Heart right ventricle (tissue), 16 donors: ENCODE measurements around the gene MAP3K20. TPM values are rescaled to one million over a fixed set of nuclear protein-coding genes. Genes with fewer than 3 reads are reported as not detected.
"Not testable (repeated sequence)": the region's sequence is repeated elsewhere in the genome, so short reads cannot be mapped to it uniquely, and the experiment has no call there.

Experiments
- ATAC-seq, 8 donors: fragments of 200-7000 bp; cut with Tn5 transposase; one replicate each; pipeline ENCODE4 v1.9.1; 2020; ENCODE audit warnings: mild to moderate bottlenecking in 8 of 8, moderate library complexity in 8 of 8, moderate number of reproducible peaks in 1 of 8
- DNase-seq, 2 donors: peaks; one replicate each; pipeline ENCODE4 v3.0.0-alpha.2; 2020
- H3K27ac ChIP-seq, 10 donors: fragments of 200-600 bp; sonication (generic) in 2 of 10; one replicate each; pipeline versions ENCODE4 v1.5.0 to v1.8.0; 2020 to 2022; ENCODE audit warnings: mild to moderate bottlenecking in 3 of 10
- H3K27me3 ChIP-seq, 7 donors: fragments of 200-600 bp; one replicate each; pipeline ENCODE4 v1.8.0; 2021 to 2022; ENCODE audit warnings: mild to moderate bottlenecking in 2 of 7
- H3K36me3 ChIP-seq, 9 donors: fragments of 200-600 bp; sonication (generic) in 1 of 9; one replicate each; pipeline versions ENCODE4 v1.5.0 to v1.8.0; 2020 to 2022; ENCODE audit warnings: mild to moderate bottlenecking in 2 of 9
- H3K4me1 ChIP-seq, 9 donors: fragments of 200-600 bp; sonication (generic) in 1 of 9; one replicate each; pipeline versions ENCODE4 v1.5.0 to v1.8.0; 2020 to 2022; ENCODE audit warnings: mild to moderate bottlenecking in 4 of 9
- H3K4me3 ChIP-seq, 10 donors: fragments of 200-600 bp; sonication (generic) in 2 of 10; one replicate each; pipeline versions ENCODE4 v1.5.0 to v1.8.0; 2020 to 2022; ENCODE audit warnings: mild to moderate bottlenecking in 7 of 10, moderate library complexity in 2 of 10
- H3K9me3 ChIP-seq, 11 donors: fragments of 200-600 bp in 10 of 11; sonication (generic) in 2 of 11; one replicate each; pipeline versions ENCODE4 v1.5.0 to v1.8.0; 2013 to 2022; ENCODE audit warnings: mild to moderate bottlenecking in 2 of 11, control low read depth in 1 of 11, moderate library complexity in 1 of 11
- WGBS, 2 donors: extraction: QIAGEN DNeasy Blood & Tissue Kit; methylation state at CpG; one replicate each; pipeline ENCODE4 v1.1.7; 2013; ENCODE audit warnings: inconsistent platforms in 1 of 2; 5-methylcytosine and 5-hydroxymethylcytosine counted together
- intact Hi-C, 10 donors: fragments of 100-400 bp; cut with DNase I; formaldehyde crosslinking; loops; one replicate each; pipeline versions ENCODE4 v1.11.1 to v1.14.2; 2022
- polyA plus RNA-seq, 2 donors: library from polyadenylated mRNA; stranded (reverse); fragments of 200-250 nt; gene quantifications; one replicate each; pipeline ENCODE4 v1.2.3, GENCODE V29; 2013
- total RNA-seq, 10 donors: library from RNA; stranded (reverse); fragmentation: NEBNext Ultra II Directional in 3 of 10; extraction: Animal tissue kit (Norgen Biotek cat#: 25700) in 3 of 10; gene quantifications; one replicate each; pipeline versions ENCODE4 v1.2.1 to v1.2.4, GENCODE V29; 2021 to 2023
- TF ChIP-seq, protein P1 (sequence below), 9 donors: fragments of 200-600 bp; sonication (generic) in 2 of 9; IDR thresholded peaks; one replicate each; pipeline versions ENCODE4 v1.5.0 to v1.8.0; 2021 to 2022; ENCODE audit warnings: antibody characterized with exemption in 9 of 9, mild to moderate bottlenecking in 5 of 9, moderate library complexity in 1 of 9
- donor health status: Arrhythmogenic right ventricular cardiomyopathy.
- donor health status: ischemic (EF 13 %, LVEDD 7.1; RV severe dilation, severe dysfunction).
- donor health status: healthy with polysubstance abuse.
- donor health status: DM: no; HTN: yes; CAD: no.
- donor health status: DM: no; HTN: no; CAD: no.
- donor health status: ischemic (EF 25% LVEDD 6.9; RV normal size, moderate dysfunction).
- donor health status: ischemic (EF 25% LVEDD 5.7; RV mildly dilated, moderate dysfunction).
- donor health status: healthy.
- donor health status: DM: yes; HTN: yes; CAD: no.
- donor health status: Ischemic cardiomyopathy.
- donor health status: ischemic (EF 35%, LVEDD 5.7; RV mildly dilated, moderate dysfunction).
- donor health status: nonischemic (EF 11% LVEDD 7.7; RV severe dilation, severe dysfunction).
- donor health status: DM: yes; HTN: yes; CAD: no.
- donor health status: PGD.
- donor health status: ischemic (EF 29% LVEDD 5.4; RV normal size, mild dysfunction).
- donor health status: nonischemic (EF 23%, LVEDD 6.1; RV moderate dilation, normal function).

MAP3K20 gene
- total and polyA plus RNA-seq, 12 donors, result 63.2 to 560 (median 420) TPM

GRCh38 chr2:173160618-173161017, 85.0 kb downstream of the MAP3K20 start:
- TF ChIP-seq, protein P1, sequence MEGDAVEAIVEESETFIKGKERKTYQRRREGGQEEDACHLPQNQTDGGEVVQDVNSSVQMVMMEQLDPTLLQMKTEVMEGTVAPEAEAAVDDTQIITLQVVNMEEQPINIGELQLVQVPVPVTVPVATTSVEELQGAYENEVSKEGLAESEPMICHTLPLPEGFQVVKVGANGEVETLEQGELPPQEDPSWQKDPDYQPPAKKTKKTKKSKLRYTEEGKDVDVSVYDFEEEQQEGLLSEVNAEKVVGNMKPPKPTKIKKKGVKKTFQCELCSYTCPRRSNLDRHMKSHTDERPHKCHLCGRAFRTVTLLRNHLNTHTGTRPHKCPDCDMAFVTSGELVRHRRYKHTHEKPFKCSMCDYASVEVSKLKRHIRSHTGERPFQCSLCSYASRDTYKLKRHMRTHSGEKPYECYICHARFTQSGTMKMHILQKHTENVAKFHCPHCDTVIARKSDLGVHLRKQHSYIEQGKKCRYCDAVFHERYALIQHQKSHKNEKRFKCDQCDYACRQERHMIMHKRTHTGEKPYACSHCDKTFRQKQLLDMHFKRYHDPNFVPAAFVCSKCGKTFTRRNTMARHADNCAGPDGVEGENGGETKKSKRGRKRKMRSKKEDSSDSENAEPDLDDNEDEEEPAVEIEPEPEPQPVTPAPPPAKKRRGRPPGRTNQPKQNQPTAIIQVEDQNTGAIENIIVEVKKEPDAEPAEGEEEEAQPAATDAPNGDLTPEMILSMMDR (IDR thresholded peaks at IDR 0.05), result no peak
- Histone ChIP-seq H3K36me3 (peaks cover 0 to 12% (median 0%) of the 10 kb centered on the region in 9 donors), H3K9me3 (peaks cover 0 to 10% (median 0%) of the 10 kb centered on the region in 11 donors), H3K27me3 (no peaks in the 10 kb centered on the region), H3K4me1 (peaks cover 5 to 68% (median 32%) of the 10 kb centered on the region in 9 donors), H3K27ac (peak overlapping the region in 8 of 10 donors; percentile 10 to 89 (median 29)), H3K4me3 (peak overlapping the region in 1 of 10 donors; percentile 13)
- DNase-seq, result no peak
- intact Hi-C loops, result no loop called here
- WGBS, 2 donors, result 50 to 73% methylated on average over 4 of the region's 4 CpGs
- ATAC-seq, result peak in 1 of 8 donors; percentile 23

DNA sequence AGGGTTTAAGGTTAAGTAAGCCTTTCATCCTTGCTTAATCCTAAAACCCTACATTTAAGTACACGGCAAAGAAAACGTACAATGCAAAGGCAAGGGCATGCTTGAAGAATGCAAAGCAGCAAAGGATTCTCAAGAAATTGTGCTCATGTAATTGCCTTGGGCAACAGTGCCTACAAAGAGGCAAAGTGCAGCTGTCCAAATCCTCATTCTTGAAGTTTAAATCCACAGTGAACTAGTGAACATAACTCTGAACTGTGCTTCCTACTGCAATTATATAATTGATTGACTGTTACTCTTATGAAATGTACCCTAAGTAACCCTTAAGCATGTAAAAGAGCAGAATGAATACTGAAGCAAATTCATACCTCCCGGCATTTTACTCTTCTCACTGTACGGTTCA, 85.4 kb downstream of the MAP3K20 start:
- peak overlapping the region in 5 of 10 donors; percentile 16 to 89 (median 37) for H3K27ac ChIP-seq
- H3K9me3 ChIP-seq, result peaks cover 0 to 10% (median 0%) of the 10 kb centered on the region in 11 donors
- H3K36me3 ChIP-seq, result peaks cover 0 to 12% (median 0%) of the 10 kb centered on the region in 9 donors
- no peaks in the 10 kb centered on the region for H3K27me3 ChIP-seq
- peak in 1 of 8 donors; percentile 17 for ATAC-seq
- intact Hi-C loops, result no loop called here
- peak overlapping the region in 1 of 10 donors; percentile 13 for H3K4me3 ChIP-seq
- H3K4me1 ChIP-seq, result peaks cover 5 to 67% (median 32%) of the 10 kb centered on the region in 9 donors
- no peak for DNase-seq
- TF ChIP-seq, protein P1 (IDR thresholded peaks at IDR 0.05), result no peak
- 88 to 91% methylated on average over 4 of the region's 4 CpGs for WGBS, 2 donors

DNA sequence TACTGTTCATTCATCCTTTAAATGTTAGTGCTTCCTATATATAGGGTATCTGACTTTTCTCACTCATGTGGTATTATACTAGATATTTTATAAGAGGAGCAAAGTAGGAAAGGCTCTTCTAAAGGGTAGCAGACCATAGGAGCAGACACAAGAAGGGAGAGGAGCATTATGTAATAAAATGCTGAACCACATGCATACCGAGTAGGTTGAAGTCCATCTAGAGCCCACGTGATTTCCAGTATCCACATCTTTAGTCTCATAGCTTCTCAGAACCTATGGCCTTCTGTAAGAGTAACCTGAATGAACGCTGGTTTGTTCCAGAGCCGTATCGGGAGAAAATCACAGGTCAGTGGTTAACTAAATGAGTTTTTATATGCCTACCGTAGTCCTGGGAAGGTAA, 85.9 kb downstream of the MAP3K20 start:
- WGBS, 2 donors, result 88 to 92% methylated on average over 6 of the region's 6 CpGs
- no peak for ATAC-seq
- peak overlapping the region in 4 of 10 donors; percentile 21 to 89 (median 58) for H3K27ac ChIP-seq

DNA sequence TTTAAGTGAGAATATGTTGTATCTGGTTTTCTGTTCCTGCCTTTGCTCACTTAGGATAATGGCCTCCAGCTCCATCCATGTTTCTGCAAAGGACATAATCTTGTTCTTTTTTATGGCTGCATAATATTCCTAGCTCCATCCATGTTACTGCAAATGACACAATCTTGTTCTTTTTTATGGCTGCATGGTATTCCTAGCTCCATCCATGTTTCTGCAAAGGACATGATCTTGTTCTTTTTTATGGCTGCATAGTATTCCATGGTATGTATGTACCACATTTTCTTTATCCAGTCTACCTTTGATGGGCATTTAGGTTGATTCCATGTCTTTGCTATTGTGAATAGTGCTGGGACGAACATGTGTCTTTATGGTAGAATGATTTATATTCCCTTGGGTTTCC, 87.7 kb downstream of the MAP3K20 start:
- DNase-seq, H3K4me3 ChIP-seq, H3K9me3 ChIP-seq, intact Hi-C loops, H3K27ac ChIP-seq, H3K27me3 ChIP-seq, H3K36me3 ChIP-seq, ATAC-seq: not testable (repeated sequence)
- WGBS, 2 donors, result 95 to 100% methylated on average over 1 of the region's 1 CpG
- H3K4me1 ChIP-seq, result peaks cover 5 to 61% (median 38%) of the 10 kb centered on the region in 9 donors

More for the DNA sequence above, 85.9 kb downstream of the MAP3K20 start:
- Histone ChIP-seq H3K4me1 (peaks cover 5 to 67% (median 32%) of the 10 kb centered on the region in 9 donors), H3K9me3 (peaks cover 0 to 10% (median 0%) of the 10 kb centered on the region in 11 donors), H3K36me3 (peaks cover 0 to 7% (median 0%) of the 10 kb centered on the region in 9 donors), H3K4me3 (no peak overlapping the region), H3K27me3 (no peaks in the 10 kb centered on the region)
- DNase-seq, result no peak
- TF ChIP-seq, protein P1 (IDR thresholded peaks at IDR 0.05), result no peak
- intact Hi-C loops, result no loop called here

DNA sequence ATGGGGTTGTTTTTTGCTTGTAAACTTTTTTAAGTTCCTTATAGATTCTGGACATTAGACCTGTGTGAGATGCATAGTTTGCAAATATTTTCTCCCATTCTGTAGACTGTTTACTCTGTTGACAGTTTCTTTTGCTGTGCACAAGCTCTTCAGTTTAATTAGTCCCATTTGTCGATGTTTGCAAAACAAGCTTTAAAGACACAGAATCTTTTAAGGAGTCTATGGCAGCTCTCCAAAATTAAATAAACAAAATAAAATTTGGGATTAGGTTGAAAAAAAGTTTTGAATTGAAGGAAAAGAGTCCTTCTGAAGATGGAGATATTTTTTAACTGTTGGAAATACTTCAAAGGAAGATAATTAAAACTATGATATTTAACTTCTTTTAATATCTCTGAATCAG, 88.8 kb downstream of the MAP3K20 start:
- H3K36me3 ChIP-seq, result peaks cover 0 to 7% (median 0%) of the 10 kb centered on the region in 9 donors
- DNase-seq (no peak), ATAC-seq (no peak)
- intact Hi-C loops, result no loop called here
- TF ChIP-seq, protein P1 (IDR thresholded peaks at IDR 0.05), result no peak
- no peak overlapping the region for H3K4me3 ChIP-seq
- H3K27me3 ChIP-seq, result no peaks in the 10 kb centered on the region
- no peak overlapping the region for H3K27ac ChIP-seq
- H3K9me3 ChIP-seq, result peaks cover 0 to 10% (median 0%) of the 10 kb centered on the region in 11 donors
- peaks cover 5 to 53% (median 37%) of the 10 kb centered on the region in 9 donors for H3K4me1 ChIP-seq
- WGBS, 2 donors, result 53 to 54% methylated on average over 1 of the region's 1 CpG
